ENCODE results near the gene C2orf68. TPM values are rescaled to one million over a fixed set of nuclear protein-coding genes. Genes with fewer than 3 reads are reported as not detected.

C2orf68 gene
- total and polyA plus RNA-seq, 2 of the 13 experiments (the other 11 are each of a cell fraction or from before 2014, with no cell fraction given) = 47.1 to 77.4 TPM

DNA sequence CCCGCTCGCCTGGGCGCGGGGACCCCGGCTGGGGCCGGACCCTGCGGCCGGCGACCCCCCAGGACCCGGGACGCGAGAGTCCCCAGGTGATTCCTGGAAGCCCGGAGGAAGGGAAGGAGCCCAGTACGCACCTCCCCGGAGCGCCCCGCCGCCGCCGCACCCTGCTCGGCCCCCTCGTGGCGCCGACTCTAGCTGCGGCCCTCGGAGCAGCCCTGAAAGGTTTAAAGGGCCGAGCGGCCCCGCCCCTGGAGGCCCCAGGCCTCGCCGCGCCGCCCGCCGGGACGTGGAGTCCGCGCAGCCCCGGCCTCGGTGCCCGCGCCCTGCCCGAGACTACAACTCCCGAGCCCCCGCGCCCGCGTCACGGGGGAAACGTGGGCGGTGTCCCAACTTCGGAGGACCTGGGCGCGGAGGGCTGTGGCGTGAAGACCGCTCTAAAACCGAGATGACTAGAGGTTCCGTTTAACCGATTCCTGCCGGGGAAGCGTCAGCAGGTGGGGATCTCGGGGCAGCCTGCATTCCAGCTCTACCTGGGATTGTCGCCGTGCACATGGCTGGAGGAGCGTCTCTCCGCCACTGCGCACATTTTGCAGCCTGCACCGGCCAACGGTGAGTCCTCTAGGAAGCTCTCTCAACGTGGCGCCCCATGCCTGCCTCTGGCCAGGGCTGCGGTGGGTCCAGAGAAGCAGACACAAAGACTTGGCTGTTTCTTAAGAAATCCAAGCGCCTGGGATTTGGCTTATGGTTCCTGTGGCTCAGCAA is 9.2 kb downstream of the C2orf68 start, which contains the start of gene TMEM150A (continued):
- TF ChIP-seq GATAD2A (CRISPR knock-in tag; IDR thresholded peaks at IDR 0.05) (peak; percentile 19; the same call in 1 of the 2 replicates), HNRNPL (IDR thresholded peaks at IDR 0.05; ENCODE audit: low read depth, low read length) (0 out of 2 replicates have a peak, but pooled peaks have one; percentile 9), HHEX (CRISPR knock-in tag; IDR thresholded peaks at IDR 0.05) (no peak), ZBTB7B (CRISPR knock-in tag; IDR thresholded peaks at IDR 0.05) (0 out of 2 replicates have a peak, but pooled peaks have one; percentile 0), ZNF879 (CRISPR knock-in tag; IDR thresholded peaks at IDR 0.05) (no peak), ZNF138 (CRISPR knock-in tag; IDR thresholded peaks at IDR 0.05; ENCODE audit: low read depth) (no peak), ZSCAN21 (CRISPR knock-in tag; IDR thresholded peaks at IDR 0.05; ENCODE audit: borderline replicate concordance) (peak; percentile 87; the same call in 1 of the 2 replicates), KLF16 (CRISPR knock-in tag; IDR thresholded peaks at IDR 0.05) (peak in 1 of 2 experiments; percentile 53; a peak in 2 of 4 replicates), PRPF4 (IDR thresholded peaks at IDR 0.05; ENCODE audit: low read depth, low read length, poor library complexity, severe bottlenecking) (no peak), SNAI1 (CRISPR knock-in tag; IDR thresholded peaks at IDR 0.05; ENCODE audit: borderline replicate concordance) (peak; percentile 93)
- TF ChIP-seq, protein P1, sequence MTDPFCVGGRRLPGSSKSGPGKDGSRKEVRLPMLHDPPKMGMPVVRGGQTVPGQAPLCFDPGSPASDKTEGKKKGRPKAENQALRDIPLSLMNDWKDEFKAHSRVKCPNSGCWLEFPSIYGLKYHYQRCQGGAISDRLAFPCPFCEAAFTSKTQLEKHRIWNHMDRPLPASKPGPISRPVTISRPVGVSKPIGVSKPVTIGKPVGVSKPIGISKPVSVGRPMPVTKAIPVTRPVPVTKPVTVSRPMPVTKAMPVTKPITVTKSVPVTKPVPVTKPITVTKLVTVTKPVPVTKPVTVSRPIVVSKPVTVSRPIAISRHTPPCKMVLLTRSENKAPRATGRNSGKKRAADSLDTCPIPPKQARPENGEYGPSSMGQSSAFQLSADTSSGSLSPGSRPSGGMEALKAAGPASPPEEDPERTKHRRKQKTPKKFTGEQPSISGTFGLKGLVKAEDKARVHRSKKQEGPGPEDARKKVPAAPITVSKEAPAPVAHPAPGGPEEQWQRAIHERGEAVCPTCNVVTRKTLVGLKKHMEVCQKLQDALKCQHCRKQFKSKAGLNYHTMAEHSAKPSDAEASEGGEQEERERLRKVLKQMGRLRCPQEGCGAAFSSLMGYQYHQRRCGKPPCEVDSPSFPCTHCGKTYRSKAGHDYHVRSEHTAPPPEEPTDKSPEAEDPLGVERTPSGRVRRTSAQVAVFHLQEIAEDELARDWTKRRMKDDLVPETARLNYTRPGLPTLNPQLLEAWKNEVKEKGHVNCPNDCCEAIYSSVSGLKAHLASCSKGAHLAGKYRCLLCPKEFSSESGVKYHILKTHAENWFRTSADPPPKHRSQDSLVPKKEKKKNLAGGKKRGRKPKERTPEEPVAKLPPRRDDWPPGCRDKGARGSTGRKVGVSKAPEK (CRISPR knock-in tag; IDR thresholded peaks at IDR 0.05; ENCODE audit: borderline replicate concordance) = no peak
- TF ChIP-seq, protein P2, sequence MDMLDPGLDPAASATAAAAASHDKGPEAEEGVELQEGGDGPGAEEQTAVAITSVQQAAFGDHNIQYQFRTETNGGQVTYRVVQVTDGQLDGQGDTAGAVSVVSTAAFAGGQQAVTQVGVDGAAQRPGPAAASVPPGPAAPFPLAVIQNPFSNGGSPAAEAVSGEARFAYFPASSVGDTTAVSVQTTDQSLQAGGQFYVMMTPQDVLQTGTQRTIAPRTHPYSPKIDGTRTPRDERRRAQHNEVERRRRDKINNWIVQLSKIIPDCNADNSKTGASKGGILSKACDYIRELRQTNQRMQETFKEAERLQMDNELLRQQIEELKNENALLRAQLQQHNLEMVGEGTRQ (IDR thresholded peaks at IDR 0.05; ENCODE audit: low read depth, low read length) = no peak
- TF ChIP-seq, protein P2 (CRISPR knock-in tag; IDR thresholded peaks at IDR 0.05; ENCODE audit: borderline replicate concordance) = no peak; the same call in 1 of the 2 replicates
- TF ChIP-seq, protein P3, sequence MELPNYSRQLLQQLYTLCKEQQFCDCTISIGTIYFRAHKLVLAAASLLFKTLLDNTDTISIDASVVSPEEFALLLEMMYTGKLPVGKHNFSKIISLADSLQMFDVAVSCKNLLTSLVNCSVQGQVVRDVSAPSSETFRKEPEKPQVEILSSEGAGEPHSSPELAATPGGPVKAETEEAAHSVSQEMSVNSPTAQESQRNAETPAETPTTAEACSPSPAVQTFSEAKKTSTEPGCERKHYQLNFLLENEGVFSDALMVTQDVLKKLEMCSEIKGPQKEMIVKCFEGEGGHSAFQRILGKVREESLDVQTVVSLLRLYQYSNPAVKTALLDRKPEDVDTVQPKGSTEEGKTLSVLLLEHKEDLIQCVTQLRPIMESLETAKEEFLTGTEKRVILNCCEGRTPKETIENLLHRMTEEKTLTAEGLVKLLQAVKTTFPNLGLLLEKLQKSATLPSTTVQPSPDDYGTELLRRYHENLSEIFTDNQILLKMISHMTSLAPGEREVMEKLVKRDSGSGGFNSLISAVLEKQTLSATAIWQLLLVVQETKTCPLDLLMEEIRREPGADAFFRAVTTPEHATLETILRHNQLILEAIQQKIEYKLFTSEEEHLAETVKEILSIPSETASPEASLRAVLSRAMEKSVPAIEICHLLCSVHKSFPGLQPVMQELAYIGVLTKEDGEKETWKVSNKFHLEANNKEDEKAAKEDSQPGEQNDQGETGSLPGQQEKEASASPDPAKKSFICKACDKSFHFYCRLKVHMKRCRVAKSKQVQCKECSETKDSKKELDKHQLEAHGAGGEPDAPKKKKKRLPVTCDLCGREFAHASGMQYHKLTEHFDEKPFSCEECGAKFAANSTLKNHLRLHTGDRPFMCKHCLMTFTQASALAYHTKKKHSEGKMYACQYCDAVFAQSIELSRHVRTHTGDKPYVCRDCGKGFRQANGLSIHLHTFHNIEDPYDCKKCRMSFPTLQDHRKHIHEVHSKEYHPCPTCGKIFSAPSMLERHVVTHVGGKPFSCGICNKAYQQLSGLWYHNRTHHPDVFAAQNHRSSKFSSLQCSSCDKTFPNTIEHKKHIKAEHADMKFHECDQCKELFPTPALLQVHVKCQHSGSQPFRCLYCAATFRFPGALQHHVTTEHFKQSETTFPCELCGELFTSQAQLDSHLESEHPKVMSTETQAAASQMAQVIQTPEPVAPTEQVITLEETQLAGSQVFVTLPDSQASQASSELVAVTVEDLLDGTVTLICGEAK (IDR thresholded peaks at IDR 0.05) = no peak
- TF ChIP-seq, protein P3 (CRISPR knock-in tag; IDR thresholded peaks at IDR 0.05) = no peak
